Measurements from ENCODE around the gene CCDC12. TPM values are rescaled to one million over a fixed set of nuclear protein-coding genes. Genes with fewer than 3 reads are reported as not detected.

CCDC12 gene
- total RNA-seq, 1 donor from 2014 or later: 17.9 TPM

DNA sequence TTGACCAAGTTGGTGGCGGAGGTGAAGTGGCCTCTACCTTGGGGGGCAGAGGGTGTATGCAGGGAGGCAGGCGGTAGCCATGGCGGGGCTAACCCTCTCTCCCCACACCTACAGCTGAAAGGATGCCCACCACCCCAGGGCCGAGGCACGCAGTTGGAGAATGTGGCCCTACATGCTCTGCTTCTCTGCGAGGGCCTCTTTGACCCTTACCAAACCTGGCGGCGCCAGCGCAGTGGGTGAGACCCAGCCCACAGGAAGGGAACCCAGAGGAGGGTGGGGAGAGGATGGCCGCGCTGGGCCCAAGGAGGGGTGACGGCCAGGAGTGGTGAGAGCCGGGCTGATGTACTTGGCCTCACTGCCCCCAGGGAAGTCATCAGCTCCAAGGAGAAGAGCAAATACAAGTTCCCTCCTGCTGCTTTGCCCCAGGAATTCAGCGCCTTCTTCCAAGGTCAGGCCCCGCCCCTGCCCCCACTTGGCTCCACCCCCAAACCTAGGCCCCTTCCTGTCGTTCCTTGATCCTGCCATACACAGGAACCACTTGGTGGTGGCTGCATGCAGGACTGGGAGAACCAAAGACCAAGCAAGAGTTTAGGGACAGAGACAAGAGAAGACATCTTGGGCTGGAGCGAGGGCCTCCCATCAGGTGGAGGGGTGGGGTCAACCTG lies 12.7 kb upstream of the CCDC12 start:
- no peaks in the 10 kb centered on the region for H4K20me1 ChIP-seq (ENCODE audit: low read depth)
- TF ChIP-seq, protein P1, sequence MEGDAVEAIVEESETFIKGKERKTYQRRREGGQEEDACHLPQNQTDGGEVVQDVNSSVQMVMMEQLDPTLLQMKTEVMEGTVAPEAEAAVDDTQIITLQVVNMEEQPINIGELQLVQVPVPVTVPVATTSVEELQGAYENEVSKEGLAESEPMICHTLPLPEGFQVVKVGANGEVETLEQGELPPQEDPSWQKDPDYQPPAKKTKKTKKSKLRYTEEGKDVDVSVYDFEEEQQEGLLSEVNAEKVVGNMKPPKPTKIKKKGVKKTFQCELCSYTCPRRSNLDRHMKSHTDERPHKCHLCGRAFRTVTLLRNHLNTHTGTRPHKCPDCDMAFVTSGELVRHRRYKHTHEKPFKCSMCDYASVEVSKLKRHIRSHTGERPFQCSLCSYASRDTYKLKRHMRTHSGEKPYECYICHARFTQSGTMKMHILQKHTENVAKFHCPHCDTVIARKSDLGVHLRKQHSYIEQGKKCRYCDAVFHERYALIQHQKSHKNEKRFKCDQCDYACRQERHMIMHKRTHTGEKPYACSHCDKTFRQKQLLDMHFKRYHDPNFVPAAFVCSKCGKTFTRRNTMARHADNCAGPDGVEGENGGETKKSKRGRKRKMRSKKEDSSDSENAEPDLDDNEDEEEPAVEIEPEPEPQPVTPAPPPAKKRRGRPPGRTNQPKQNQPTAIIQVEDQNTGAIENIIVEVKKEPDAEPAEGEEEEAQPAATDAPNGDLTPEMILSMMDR (IDR thresholded peaks at IDR 0.05): no peak
- no peak for TF ChIP-seq EZH2phosphoT487 (IDR thresholded peaks at IDR 0.05)
- TF ChIP-seq EZH2 (IDR thresholded peaks at IDR 0.05): no peak
- Mint-ChIP-seq H3K9me3 (no peaks in the 10 kb centered on the region), H3K27ac (no peak overlapping the region), H3K27me3 (ENCODE audit: insufficient read depth, low read depth) (peaks cover 6% of the 10 kb centered on the region), H3K4me3 (no peak overlapping the region), H3K36me3 (no peaks in the 10 kb centered on the region), H3K4me1 (peaks cover 2% of the 10 kb centered on the region)
- H3K27ac ChIP-seq: no peak overlapping the region
- H3K79me2 ChIP-seq (ENCODE audit: low read depth): no peaks in the 10 kb centered on the region
- H3K4me1 ChIP-seq: peaks cover 5% of the 10 kb centered on the region
- no peak overlapping the region for H3K4me2 ChIP-seq
- no peak overlapping the region for H2AFZ ChIP-seq (replicated peaks)
- H3K27me3 ChIP-seq: no peaks in the 10 kb centered on the region
- no peaks in the 10 kb centered on the region for H3K9me3 ChIP-seq (ENCODE audit: low read depth)
- no peaks in the 10 kb centered on the region for H3K36me3 ChIP-seq
- no peaks in the 10 kb centered on the region for H3F3A ChIP-seq (ENCODE audit: low read depth)
- no peak overlapping the region for H3K9ac ChIP-seq
- H3K4me3 ChIP-seq: no peak overlapping the region
- no peak for DNase-seq (ENCODE audit: low spot score)

DNA sequence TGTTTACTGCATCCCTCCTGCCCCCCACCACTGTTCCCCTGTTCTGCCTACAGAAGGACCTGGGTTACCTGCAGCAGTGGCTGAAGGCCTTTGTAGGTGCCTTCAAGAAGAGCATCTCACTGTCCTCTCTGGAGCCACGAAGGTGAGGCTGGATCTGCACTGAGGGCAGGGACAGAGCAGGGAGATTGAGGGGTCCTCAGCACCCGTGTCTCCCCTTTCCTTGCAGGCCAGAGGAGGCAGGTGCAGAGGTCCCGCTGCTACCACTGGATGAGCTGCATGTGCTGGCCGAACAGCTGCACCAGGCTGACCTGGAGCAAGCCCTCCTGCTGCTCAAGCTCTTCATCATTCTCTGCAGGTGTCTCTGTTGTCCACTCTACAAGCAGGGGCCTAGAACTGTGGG lies 12.1 kb upstream of the CCDC12 start:
- H3K36me3 ChIP-seq: no peaks in the 10 kb centered on the region
- no peaks in the 10 kb centered on the region for H4K20me1 ChIP-seq (ENCODE audit: low read depth)
- H3F3A ChIP-seq (ENCODE audit: low read depth): no peaks in the 10 kb centered on the region
- Mint-ChIP-seq H3K27ac (no peak overlapping the region), H3K4me3 (no peak overlapping the region), H3K36me3 (no peaks in the 10 kb centered on the region), H3K9me3 (no peaks in the 10 kb centered on the region), H3K27me3 (ENCODE audit: insufficient read depth, low read depth) (peaks cover 8% of the 10 kb centered on the region), H3K4me1 (peaks cover 4% of the 10 kb centered on the region)
- H3K9me3 ChIP-seq (ENCODE audit: low read depth): no peaks in the 10 kb centered on the region
- no peaks in the 10 kb centered on the region for H3K79me2 ChIP-seq (ENCODE audit: low read depth)
- peaks cover 5% of the 10 kb centered on the region for H3K4me1 ChIP-seq
- H2AFZ ChIP-seq (replicated peaks): no peak overlapping the region
- TF ChIP-seq, protein P1 (IDR thresholded peaks at IDR 0.05): no peak
- no peak for TF ChIP-seq EZH2phosphoT487 (IDR thresholded peaks at IDR 0.05)
- TF ChIP-seq EZH2 (IDR thresholded peaks at IDR 0.05): no peak
- H3K27me3 ChIP-seq: no peaks in the 10 kb centered on the region
- no peak overlapping the region for H3K4me2 ChIP-seq
- DNase-seq (ENCODE audit: low spot score): no peak
- no peak overlapping the region for H3K9ac ChIP-seq
- no peak overlapping the region for H3K4me3 ChIP-seq
- H3K27ac ChIP-seq: no peak overlapping the region

DNA sequence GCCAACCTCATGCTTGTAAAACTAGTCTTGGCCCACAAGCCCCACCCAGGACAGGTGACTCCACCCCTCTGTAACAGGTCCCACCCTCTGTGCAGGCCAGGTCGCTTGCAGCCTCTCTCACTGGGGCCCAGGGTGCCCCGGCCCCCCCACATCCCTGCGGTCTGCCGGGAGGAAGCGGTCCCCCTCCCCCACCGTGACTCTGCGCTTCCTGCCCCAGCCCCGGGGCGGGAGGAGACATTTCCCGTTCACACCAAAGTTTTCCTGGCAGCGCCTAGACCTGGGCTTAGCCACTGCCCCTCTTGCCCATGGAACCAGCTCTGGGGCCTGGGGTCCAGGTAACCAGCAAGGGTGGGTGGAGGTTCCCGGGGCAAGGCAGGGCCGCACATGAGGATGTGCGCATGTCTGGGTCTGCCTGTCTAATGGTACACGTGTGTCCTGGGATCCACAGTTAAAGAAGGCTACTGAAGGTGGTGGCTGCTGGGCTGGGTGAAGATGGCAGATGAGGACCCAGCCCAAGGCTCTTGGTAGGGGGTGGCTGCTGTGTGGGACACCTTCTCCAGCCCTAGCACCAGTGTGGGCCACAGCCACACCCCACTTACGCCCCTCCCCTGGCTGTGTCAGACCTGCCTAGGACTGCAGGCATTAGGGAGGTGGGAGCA lies 11.3 kb upstream of the CCDC12 start:
- peaks cover 8% of the 10 kb centered on the region for H3K27me3 Mint-ChIP-seq (ENCODE audit: insufficient read depth, low read depth)
- H2AFZ ChIP-seq (replicated peaks): no peak overlapping the region
- no peak for DNase-seq (ENCODE audit: low spot score)

More for the DNA sequence above, 11.3 kb upstream of the CCDC12 start:
- H3K9me3 ChIP-seq (ENCODE audit: low read depth): no peaks in the 10 kb centered on the region
- H3K27ac ChIP-seq: no peak overlapping the region
- no peak overlapping the region for H3K4me3 Mint-ChIP-seq
- H3K9ac ChIP-seq: no peak overlapping the region
- no peaks in the 10 kb centered on the region for H3K79me2 ChIP-seq (ENCODE audit: low read depth)
- no peaks in the 10 kb centered on the region for H3F3A ChIP-seq (ENCODE audit: low read depth)
- H3K4me1 Mint-ChIP-seq: peaks cover 4% of the 10 kb centered on the region
- H3K36me3 Mint-ChIP-seq: no peaks in the 10 kb centered on the region
- H3K9me3 Mint-ChIP-seq: no peaks in the 10 kb centered on the region
- TF ChIP-seq EZH2 (IDR thresholded peaks at IDR 0.05): no peak
- no peak for TF ChIP-seq EZH2phosphoT487 (IDR thresholded peaks at IDR 0.05)
- TF ChIP-seq, protein P1 (IDR thresholded peaks at IDR 0.05): no peak
- no peak overlapping the region for H3K27ac Mint-ChIP-seq
- H3K4me1 ChIP-seq: peaks cover 5% of the 10 kb centered on the region
- H3K4me3 ChIP-seq: no peak overlapping the region
- H3K36me3 ChIP-seq: no peaks in the 10 kb centered on the region
- H3K27me3 ChIP-seq: no peaks in the 10 kb centered on the region
- H4K20me1 ChIP-seq (ENCODE audit: low read depth): no peaks in the 10 kb centered on the region
- H3K4me2 ChIP-seq: no peak overlapping the region
